HG03457 (cell line): ENCODE data around the gene PRRC2B.
"Not testable (repeated sequence)": the region's sequence is repeated elsewhere in the genome, so short reads cannot be mapped to it uniquely, and the experiment has no call there.

ENCODE experiments used
- ATAC-seq: cut with Tn5 transposase; IDR thresholded peaks from one replicate; pipeline ENCODE4 v1.9.1; 2021; ENCODE audit warnings: moderate number of reproducible peaks; ENCODE audit not compliant: unreplicated experiment

Gene PRRC2B

GRCh38 chr9:131386281-131386680, 7.6 kb upstream of the PRRC2B start:
- ATAC-seq, result no peak

- no peak for ATAC-seq
These were observed 6.5 kb upstream of the PRRC2B start for GRCh38 chr9:131387394-131387793.

GRCh38 chr9:131391020-131391419, 2.9 kb upstream of the PRRC2B start:
- no peak for ATAC-seq

GRCh38 chr9:131391504-131391903, 2.4 kb upstream of the PRRC2B start:
- no peak for ATAC-seq

GRCh38 chr9:131394464-131395156, 724 bp downstream of the PRRC2B start:
- ATAC-seq, result peak; percentile 16

GRCh38 chr9:131395157-131396098, 1.5 kb downstream of the PRRC2B start:
- ATAC-seq, result no peak

GRCh38 chr9:131396099-131396479, 2.2 kb downstream of the PRRC2B start:
- ATAC-seq, result not testable (repeated sequence)

GRCh38 chr9:131396626-131397025, 2.7 kb downstream of the PRRC2B start:
- ATAC-seq, result no peak

- no peak for ATAC-seq
These were observed 3.4 kb downstream of the PRRC2B start for GRCh38 chr9:131397100-131397790.

- no peak for ATAC-seq
These were observed 4.3 kb downstream of the PRRC2B start for GRCh38 chr9:131398204-131398603.

- no peak for ATAC-seq
These were observed 6.1 kb downstream of the PRRC2B start for GRCh38 chr9:131399972-131400371.

GRCh38 chr9:131400627-131401026, 6.7 kb downstream of the PRRC2B start:
- ATAC-seq, result no peak

- no peak for ATAC-seq
These were observed 8.2 kb downstream of the PRRC2B start for GRCh38 chr9:131402073-131402472.

- ATAC-seq, result no peak
These were observed 9.0 kb downstream of the PRRC2B start for GRCh38 chr9:131402738-131403492.

GRCh38 chr9:131403493-131403773, 9.5 kb downstream of the PRRC2B start:
- no peak for ATAC-seq

- ATAC-seq, result no peak
These were observed 10.7 kb downstream of the PRRC2B start for GRCh38 chr9:131404581-131404980.

- ATAC-seq, result no peak
These were observed 11.1 kb downstream of the PRRC2B start for GRCh38 chr9:131404987-131405386.

GRCh38 chr9:131405428-131405827, 11.5 kb downstream of the PRRC2B start:
- ATAC-seq, result no peak

GRCh38 chr9:131405858-131406537, 12.1 kb downstream of the PRRC2B start:
- ATAC-seq, result no peak
